Keratinocyte (primary cell): ENCODE results near the gene ERH. TPM values are rescaled to one million over a fixed set of nuclear protein-coding genes. Genes with fewer than 3 reads are reported as not detected.

Experiments used
- DNase-seq: peaks from one replicate; pipeline ENCODE4 v3.0.0-alpha.2; 2011; ENCODE audit warnings: low read depth, missing footprints, low spot score
- FAIRE-seq: peaks from 2 replicates; lab custom pipeline; 2011; peaks lifted over from hg19 to GRCh38; lab: Jason Lieb, UNC
- H2AFZ ChIP-seq: 2 replicates; pipeline ENCODE4 v1.6.0; 2012; ENCODE audit warnings: low read length, control low read depth, inconsistent platforms; ENCODE audit not compliant: control insufficient read depth
- H3K27ac ChIP-seq: 2 replicates; pipeline ENCODE4 v1.5.1; 2011; ENCODE audit warnings: low read length; ENCODE audit not compliant: control insufficient read depth, insufficient read depth
- H3K27me3 ChIP-seq: 3 replicates; pipeline ENCODE4 v1.6.0; 2011; ENCODE audit warnings: low read length; ENCODE audit not compliant: control insufficient read depth, insufficient read depth; ENCODE audit errors: extremely low read depth
- H3K36me3 ChIP-seq, 2 experiments: 2 replicates in 1 of 2; 3 replicates in 1 of 2; pipeline ENCODE4 v1.5.1; 2011; ENCODE audit warnings: low read length in 2 of 2, mild to moderate bottlenecking in 1 of 2; ENCODE audit not compliant: control insufficient read depth in 2 of 2, insufficient read depth in 2 of 2; ENCODE audit errors: extremely low read depth in 1 of 2
- H3K4me1 ChIP-seq: 3 replicates; pipeline ENCODE4 v1.5.1; 2011; ENCODE audit warnings: low read length; ENCODE audit not compliant: control insufficient read depth, insufficient read depth; ENCODE audit errors: extremely low read depth
- H3K4me2 ChIP-seq: 3 replicates; pipeline ENCODE4 v1.6.0; 2011; ENCODE audit warnings: low read depth, low read length; ENCODE audit not compliant: control insufficient read depth, insufficient read depth; ENCODE audit errors: extremely low read depth
- H3K4me3 ChIP-seq, 3 experiments: fragments of 200-600 bp in 1 of 3; sonication (generic) in 1 of 3; 2 replicates in 2 of 3; 3 replicates in 1 of 3; pipeline ENCODE4 v1.5.1; 2011 to 2016; ENCODE audit warnings: low read length in 3 of 3, mild to moderate bottlenecking in 3 of 3, control low read depth in 2 of 3, inconsistent platforms in 1 of 3, low read depth in 1 of 3, mixed read lengths in 1 of 3, mixed run types in 1 of 3, moderate library complexity in 1 of 3; ENCODE audit not compliant: control insufficient read depth in 2 of 3, insufficient read depth in 2 of 3; ENCODE audit errors: extremely low read depth in 1 of 3
- H3K79me2 ChIP-seq: 2 replicates; pipeline ENCODE4 v1.6.0; 2012; ENCODE audit warnings: low read length; ENCODE audit not compliant: control insufficient read depth, insufficient read depth
- H3K9ac ChIP-seq: 3 replicates; pipeline ENCODE4 v1.6.0; 2011; ENCODE audit warnings: low read length; ENCODE audit not compliant: control insufficient read depth, insufficient read depth; ENCODE audit errors: extremely low read depth
- H3K9me1 ChIP-seq: 3 replicates; pipeline ENCODE4 v1.6.0; 2011; ENCODE audit warnings: low read length; ENCODE audit not compliant: control insufficient read depth, insufficient read depth; ENCODE audit errors: extremely low read depth
- H3K9me3 ChIP-seq: 2 replicates; pipeline ENCODE4 v1.5.1; 2012; ENCODE audit warnings: low read depth, low read length; ENCODE audit not compliant: control insufficient read depth
- H4K20me1 ChIP-seq: 3 replicates; pipeline ENCODE4 v1.6.0; 2011; ENCODE audit warnings: low read length; ENCODE audit not compliant: control insufficient read depth, insufficient read depth; ENCODE audit errors: extremely low read depth
- CTCF ChIP-seq, 3 experiments: IDR thresholded peaks in 1 of 3; conservative IDR thresholded peaks in 1 of 3; optimal IDR thresholded peaks in 1 of 3; 2 replicates in 2 of 3; 3 replicates in 1 of 3; pipeline versions ENCODE3 to v1.5.1; 2011; ENCODE audit warnings: low read length in 3 of 3, mild to moderate bottlenecking in 3 of 3, moderate library complexity in 2 of 3, control low read depth in 1 of 3, inconsistent platforms in 1 of 3; ENCODE audit not compliant: insufficient read depth in 2 of 3; ENCODE audit errors: extremely low read depth in 1 of 3
- EZH2 ChIP-seq: IDR thresholded peaks from one replicate; pipeline ENCODE4 v1.6.1; 2012; ENCODE audit warnings: inconsistent platforms, mild to moderate bottlenecking, low read length, moderate library complexity
- dilution Hi-C: fragments of 300-500 bp; cut with MboI; formaldehyde crosslinking; loops from one replicate; pipeline ENCODE4 v1.7.0; 2020; ENCODE audit warnings: low sequenced_read_pairs; ENCODE audit not compliant: extremely low pct_ligation_motif_present
- polyA plus RNA-seq, 5 experiments: library from polyadenylated mRNA; depleted of rRNA in 3 of 5; stranded (reverse) in 3 of 5; stranded (forward) in 1 of 5; unstranded in 1 of 5; fragments of >200 nt; gene quantifications; 1 replicate in 1 of 5; 2 replicates in 3 of 5; 3 replicates in 1 of 5; pipeline versions ENCODE4 v1.2.1 to v1.2.3, GENCODE V29; 2011 to 2012; ENCODE audit warnings: missing spikeins in 2 of 5, low read depth in 1 of 5, low replicate concordance in 1 of 5

Gene ERH
- polyA plus RNA-seq, 1 donor (not counting 4 experiments of a cell fraction or from before 2014, with no cell fraction given): 256 TPM

- no peak overlapping the region for H3K9ac ChIP-seq
- H3K9me1 ChIP-seq: no peaks in the 10 kb centered on the region
- no peak overlapping the region for H2AFZ ChIP-seq
- H3K9me3 ChIP-seq: no peaks in the 10 kb centered on the region
- no peak overlapping the region for H3K4me3 ChIP-seq
- TF ChIP-seq EZH2 (no peak), CTCF (optimal IDR thresholded peaks at IDR 0.05 in 1 of 3, IDR thresholded peaks at IDR 0.05 in 1 of 3, conservative IDR thresholded peaks at IDR 0.05 in 1 of 3; ENCODE audit: extremely low read depth in 1 of 3, insufficient read depth in 2 of 3, low read length in 3 of 3) (no peak)
- H3K4me1 ChIP-seq: no peaks in the 10 kb centered on the region
- no peaks in the 10 kb centered on the region for H3K27me3 ChIP-seq
- FAIRE-seq (no peak), DNase-seq (no peak)
- peaks cover 27% of the 10 kb centered on the region for H4K20me1 ChIP-seq
- no peak overlapping the region for H3K4me2 ChIP-seq
- dilution Hi-C loops: no loop called here
- no peak overlapping the region for H3K27ac ChIP-seq
- peaks cover 88% of the 10 kb centered on the region for H3K79me2 ChIP-seq
- peaks cover 15 to 42% of the 10 kb centered on the region in 2 experiments for H3K36me3 ChIP-seq
Observed at GRCh38 chr14:69387311-69387710, 10.8 kb downstream of the ERH start.

GRCh38 chr14:69378274-69378673, 19.8 kb downstream of the ERH start:
- Histone ChIP-seq H3K4me1 (no peaks in the 10 kb centered on the region), H3K4me3 (no peak overlapping the region), H3K4me2 (no peak overlapping the region), H4K20me1 (peaks cover 3% of the 10 kb centered on the region), H3K36me3 (peaks cover 7 to 15% of the 10 kb centered on the region in 2 experiments), H3K9me3 (no peaks in the 10 kb centered on the region), H3K27me3 (no peaks in the 10 kb centered on the region), H2AFZ (no peak overlapping the region), H3K79me2 (peaks cover 18% of the 10 kb centered on the region), H3K9ac (no peak overlapping the region), H3K27ac (no peak overlapping the region), H3K9me1 (no peaks in the 10 kb centered on the region)
- dilution Hi-C loops: no loop called here
- no peak for TF ChIP-seq CTCF (optimal IDR thresholded peaks at IDR 0.05 in 1 of 3, IDR thresholded peaks at IDR 0.05 in 1 of 3, conservative IDR thresholded peaks at IDR 0.05 in 1 of 3; ENCODE audit: extremely low read depth in 1 of 3, insufficient read depth in 2 of 3, low read length in 3 of 3)
- TF ChIP-seq EZH2: no peak
- FAIRE-seq: no peak
- DNase-seq: no peak
